Upper lobe of left lung (tissue), 6 donors: ENCODE data around the gene MC5R. TPM values are rescaled to one million over a fixed set of nuclear protein-coding genes. Genes with fewer than 3 reads are reported as not detected.

ENCODE experiments used
- ATAC-seq, 2 donors: fragments of 200-7000 bp; cut with Tn5 transposase; one replicate each; pipeline ENCODE4 v1.9.1; 2022; ENCODE audit warnings: mild to moderate bottlenecking in 2 of 2, moderate library complexity in 2 of 2; ENCODE audit not compliant: low FRiP score in 2 of 2
- DNase-seq, 2 donors: peaks; one replicate each; pipeline ENCODE4 v3.0.0-alpha.2; 2019 to 2020
- H3K27ac ChIP-seq, 4 donors: fragments of 200-600 bp; sonication (generic); one replicate each; pipeline ENCODE4 v1.5.1; 2016 to 2019
- H3K27me3 ChIP-seq, 4 donors: fragments of 200-600 bp; sonication (generic); one replicate each; pipeline ENCODE4 v1.5.1; 2017 to 2019
- H3K36me3 ChIP-seq, 4 donors: fragments of 200-600 bp; sonication (generic); one replicate each; pipeline ENCODE4 v1.5.1; 2016 to 2019
- H3K4me1 ChIP-seq, 4 donors: fragments of 200-600 bp; sonication (generic); one replicate each; pipeline ENCODE4 v1.5.1; 2018 to 2019
- H3K4me3 ChIP-seq, 4 donors: fragments of 200-600 bp; sonication (generic); one replicate each; pipeline ENCODE4 v1.5.1; 2017 to 2019; ENCODE audit warnings: mild to moderate bottlenecking in 2 of 4, moderate library complexity in 1 of 4
- H3K9me3 ChIP-seq, 4 donors: fragments of 200-600 bp; sonication (generic); one replicate each; pipeline ENCODE4 v1.5.1; 2018 to 2019
- EP300 ChIP-seq, 4 donors: sonication (generic); formaldehyde crosslinking; IDR thresholded peaks; one replicate each; pipeline ENCODE4 v1.5.1; 2017; ENCODE audit warnings: antibody characterized with exemption in 4 of 4, control low read depth in 2 of 4
- POLR2A ChIP-seq, 4 donors: fragments of 450-650 bp; IDR thresholded peaks; one replicate each; pipeline ENCODE4 v1.5.1; 2016 to 2017; ENCODE audit warnings: antibody characterized with exemption in 4 of 4, mild to moderate bottlenecking in 2 of 4
- POLR2AphosphoS5 ChIP-seq, 2 donors: sonication (generic); formaldehyde crosslinking; IDR thresholded peaks; one replicate each; pipeline ENCODE4 v1.5.1; 2017; ENCODE audit warnings: antibody characterized with exemption in 2 of 2
- WGBS, 2 donors: methylation state at CpG; one replicate each; pipeline ENCODE4 v1.1.5; 2017 to 2018; 5-methylcytosine and 5-hydroxymethylcytosine counted together
- total RNA-seq, 6 donors: library from RNA; depleted of rRNA in 4 of 6; stranded (reverse); fragments of >200 nt in 4 of 6; gene quantifications; one replicate each; pipeline versions ENCODE4 v1.1.0 to v1.2.1, GENCODE V29; 2016 to 2021
- TF ChIP-seq, protein P1 (sequence below), 6 experiments: fragments of 450-650 bp in 4 of 6; fragments of 200-600 bp in 2 of 6; sonication (generic) in 2 of 6; IDR thresholded peaks; one replicate each; pipeline ENCODE4 v1.5.1; 2016 to 2019; ENCODE audit warnings: antibody characterized with exemption in 6 of 6
- donor health status: DM: no; HTN: no; CAD: no; lungs with moderate emphysema.
- donor health status: DM: no; HTN: yes; CAD: no; lungs with severe emphysema.

MC5R gene
- total RNA-seq, 6 donors from 2014 or later: not detected

GRCh38 chr18:13810950-13811485 is 12.9 kb upstream of the MC5R start:
- H3K4me1 ChIP-seq: no peaks in the 10 kb centered on the region
- 45 to 55% methylated on average over 8 to 10 of the region's 10 CpGs for WGBS, 2 donors
- no peak overlapping the region for H3K27ac ChIP-seq
- ATAC-seq (no peak), DNase-seq (no peak)
- TF ChIP-seq, protein P1, sequence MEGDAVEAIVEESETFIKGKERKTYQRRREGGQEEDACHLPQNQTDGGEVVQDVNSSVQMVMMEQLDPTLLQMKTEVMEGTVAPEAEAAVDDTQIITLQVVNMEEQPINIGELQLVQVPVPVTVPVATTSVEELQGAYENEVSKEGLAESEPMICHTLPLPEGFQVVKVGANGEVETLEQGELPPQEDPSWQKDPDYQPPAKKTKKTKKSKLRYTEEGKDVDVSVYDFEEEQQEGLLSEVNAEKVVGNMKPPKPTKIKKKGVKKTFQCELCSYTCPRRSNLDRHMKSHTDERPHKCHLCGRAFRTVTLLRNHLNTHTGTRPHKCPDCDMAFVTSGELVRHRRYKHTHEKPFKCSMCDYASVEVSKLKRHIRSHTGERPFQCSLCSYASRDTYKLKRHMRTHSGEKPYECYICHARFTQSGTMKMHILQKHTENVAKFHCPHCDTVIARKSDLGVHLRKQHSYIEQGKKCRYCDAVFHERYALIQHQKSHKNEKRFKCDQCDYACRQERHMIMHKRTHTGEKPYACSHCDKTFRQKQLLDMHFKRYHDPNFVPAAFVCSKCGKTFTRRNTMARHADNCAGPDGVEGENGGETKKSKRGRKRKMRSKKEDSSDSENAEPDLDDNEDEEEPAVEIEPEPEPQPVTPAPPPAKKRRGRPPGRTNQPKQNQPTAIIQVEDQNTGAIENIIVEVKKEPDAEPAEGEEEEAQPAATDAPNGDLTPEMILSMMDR (IDR thresholded peaks at IDR 0.05): no peak
- TF ChIP-seq POLR2AphosphoS5 (IDR thresholded peaks at IDR 0.05) (no peak), POLR2A (IDR thresholded peaks at IDR 0.05) (no peak), EP300 (IDR thresholded peaks at IDR 0.05) (no peak)
- no peak overlapping the region for H3K4me3 ChIP-seq
- no peaks in the 10 kb centered on the region for H3K9me3 ChIP-seq
- no peaks in the 10 kb centered on the region for H3K27me3 ChIP-seq
- H3K36me3 ChIP-seq: no peaks in the 10 kb centered on the region

DNA sequence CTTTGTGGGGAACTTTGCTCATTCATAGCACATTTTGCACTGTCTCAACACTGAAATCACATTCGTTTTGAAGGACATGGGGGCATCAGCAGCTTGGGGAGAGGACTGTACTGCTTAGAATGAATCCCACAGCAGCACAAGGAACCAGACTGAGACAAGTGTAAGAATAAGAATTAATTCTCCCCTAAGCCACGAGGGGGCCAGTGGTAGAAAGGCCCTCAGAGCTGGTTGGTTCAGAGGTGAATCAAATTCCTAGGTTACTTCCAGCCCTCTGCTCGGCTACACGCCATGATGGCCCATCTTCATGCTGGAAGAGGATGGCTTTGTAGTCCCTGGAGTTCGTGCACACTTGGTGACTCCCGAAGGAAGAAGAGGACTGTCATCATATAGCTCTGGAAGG is 12.0 kb upstream of the MC5R start:
- TF ChIP-seq, protein P1 (IDR thresholded peaks at IDR 0.05): no peak
- no peak for TF ChIP-seq POLR2AphosphoS5 (IDR thresholded peaks at IDR 0.05)
- TF ChIP-seq EP300 (IDR thresholded peaks at IDR 0.05): no peak
- no peak for TF ChIP-seq POLR2A (IDR thresholded peaks at IDR 0.05)
- 61 to 63% methylated on average over 6 of the region's 6 CpGs for WGBS, 2 donors
- ATAC-seq: no peak

DNA sequence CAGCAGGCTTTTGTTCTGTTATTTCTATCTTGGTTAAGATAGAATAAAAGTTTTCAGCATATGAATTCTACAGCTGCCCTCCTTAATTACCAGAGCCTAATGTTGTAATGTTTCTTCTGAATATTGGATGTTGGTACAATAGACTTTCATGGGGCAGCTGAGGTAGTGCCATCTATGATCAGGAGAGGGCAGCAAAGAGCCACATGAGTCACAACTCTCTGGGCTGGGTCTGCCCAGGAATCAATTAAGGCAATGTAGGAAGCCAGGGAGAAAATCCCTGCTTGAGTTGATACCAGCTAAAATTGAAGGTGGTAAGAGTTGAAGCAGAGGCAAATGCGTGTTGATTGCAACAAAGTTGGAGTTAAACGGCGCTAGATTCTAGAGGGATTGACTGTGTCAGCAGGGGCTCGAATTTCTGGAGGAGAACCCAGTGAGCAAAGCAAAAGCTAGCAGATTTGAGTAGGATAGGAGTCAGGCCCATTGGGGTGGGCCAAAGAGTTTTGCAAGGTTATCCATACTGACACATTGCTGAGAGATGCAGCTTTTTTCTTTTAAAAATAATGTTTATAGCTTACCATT is 10.6 kb upstream of the MC5R start:
- H3K4me3 ChIP-seq: no peak overlapping the region
- TF ChIP-seq POLR2A (IDR thresholded peaks at IDR 0.05): no peak
- TF ChIP-seq, protein P1 (IDR thresholded peaks at IDR 0.05): peak; percentile 35 to 79 (median 68)
- H3K27ac ChIP-seq: no peak overlapping the region
- H3K4me1 ChIP-seq: no peaks in the 10 kb centered on the region
- no peaks in the 10 kb centered on the region for H3K9me3 ChIP-seq
- 23 to 34% methylated on average over 4 of the region's 4 CpGs for WGBS, 2 donors
- ATAC-seq (peak; percentile 78 to 90), DNase-seq (peak in 1 of 2 donors; percentile 42)
- no peaks in the 10 kb centered on the region for H3K36me3 ChIP-seq
- no peaks in the 10 kb centered on the region for H3K27me3 ChIP-seq

More for the DNA sequence above, 12.0 kb upstream of the MC5R start:
- no peak for DNase-seq
- H3K27ac ChIP-seq: no peak overlapping the region
- no peaks in the 10 kb centered on the region for H3K27me3 ChIP-seq
- no peaks in the 10 kb centered on the region for H3K9me3 ChIP-seq
- H3K36me3 ChIP-seq: no peaks in the 10 kb centered on the region
- no peak overlapping the region for H3K4me3 ChIP-seq
- no peaks in the 10 kb centered on the region for H3K4me1 ChIP-seq

GRCh38 chr18:13826209-13826608 is 2.3 kb downstream of the MC5R start:
- TF ChIP-seq, protein P1 (IDR thresholded peaks at IDR 0.05): no peak
- TF ChIP-seq POLR2AphosphoS5 (IDR thresholded peaks at IDR 0.05) (no peak), EP300 (IDR thresholded peaks at IDR 0.05) (no peak), POLR2A (IDR thresholded peaks at IDR 0.05) (no peak)
- H3K27ac ChIP-seq: no peak overlapping the region
- H3K9me3 ChIP-seq: no peaks in the 10 kb centered on the region
- peaks cover 0 to 3% (median 0%) of the 10 kb centered on the region in 4 donors for H3K27me3 ChIP-seq
- no peaks in the 10 kb centered on the region for H3K36me3 ChIP-seq
- DNase-seq (peak in 1 of 2 donors; percentile 73), ATAC-seq (no peak)
- 94 to 98% methylated on average over 26 of the region's 26 CpGs for WGBS, 2 donors
- peaks cover 3 to 10% (median 8%) of the 10 kb centered on the region in 4 donors for H3K4me1 ChIP-seq
- H3K4me3 ChIP-seq: no peak overlapping the region
